GF-D8 (cell line): Measurements from ENCODE around the gene RGS8.
"Not testable (repeated sequence)": the region's sequence is repeated elsewhere in the genome, so short reads cannot be mapped to it uniquely, and the experiment has no call there.

Experiments used
- DNase-seq: peaks from one replicate; lab custom pipeline; 2025; lab: John Stamatoyannopoulos, UW

Gene RGS8

GRCh38 chr1:182702826-182703524 is 18.6 kb upstream of the RGS8 start:
- no peak for DNase-seq

- DNase-seq = no peak
Observed at GRCh38 chr1:182700351-182700709, 15.9 kb upstream of the RGS8 start.

GRCh38 chr1:182699393-182700350 is 15.3 kb upstream of the RGS8 start:
- DNase-seq = no peak

GRCh38 chr1:182698971-182699370 is 14.6 kb upstream of the RGS8 start:
- DNase-seq = no peak

- DNase-seq = not testable (repeated sequence)
Observed at GRCh38 chr1:182693139-182693538, 8.8 kb upstream of the RGS8 start.

- no peak for DNase-seq
Observed at GRCh38 chr1:182690886-182691443, 6.6 kb upstream of the RGS8 start.

- DNase-seq = no peak
Observed at GRCh38 chr1:182688436-182689205, 4.2 kb upstream of the RGS8 start.

GRCh38 chr1:182687361-182687760 is 3.0 kb upstream of the RGS8 start:
- no peak for DNase-seq

GRCh38 chr1:182686446-182686845 is 2.1 kb upstream of the RGS8 start:
- no peak for DNase-seq

- DNase-seq = no peak
Observed at GRCh38 chr1:182685215-182685614, 828 bp upstream of the RGS8 start.

- DNase-seq = no peak
Observed at GRCh38 chr1:182682898-182683501, 1.4 kb downstream of the RGS8 start.

- DNase-seq = no peak
Observed at GRCh38 chr1:182682406-182682805, 2.0 kb downstream of the RGS8 start.

- no peak for DNase-seq
Observed at GRCh38 chr1:182681568-182681912, 2.8 kb downstream of the RGS8 start.

GRCh38 chr1:182680901-182681567 is 3.4 kb downstream of the RGS8 start:
- no peak for DNase-seq

- no peak for DNase-seq
Observed at GRCh38 chr1:182680408-182680807, 4.0 kb downstream of the RGS8 start.

- no peak for DNase-seq
Observed at GRCh38 chr1:182679684-182680083, 4.7 kb downstream of the RGS8 start.

GRCh38 chr1:182677397-182678098 is 6.8 kb downstream of the RGS8 start:
- no peak for DNase-seq

- DNase-seq = no peak
Observed at GRCh38 chr1:182676274-182676673, 8.1 kb downstream of the RGS8 start.

- no peak for DNase-seq
Observed at GRCh38 chr1:182674346-182675246, 9.8 kb downstream of the RGS8 start.

GRCh38 chr1:182672487-182672836 is 11.9 kb downstream of the RGS8 start:
- no peak for DNase-seq
